ENCODE measurements around the gene SPATC1L. TPM values are rescaled to one million over a fixed set of nuclear protein-coding genes. Genes with fewer than 3 reads are reported as not detected.

The SPATC1L gene
- total and polyA plus RNA-seq, 2 donors (not counting 1 experiment from before 2014, with no cell fraction given) = 11.4 to 15.4 TPM

DNA sequence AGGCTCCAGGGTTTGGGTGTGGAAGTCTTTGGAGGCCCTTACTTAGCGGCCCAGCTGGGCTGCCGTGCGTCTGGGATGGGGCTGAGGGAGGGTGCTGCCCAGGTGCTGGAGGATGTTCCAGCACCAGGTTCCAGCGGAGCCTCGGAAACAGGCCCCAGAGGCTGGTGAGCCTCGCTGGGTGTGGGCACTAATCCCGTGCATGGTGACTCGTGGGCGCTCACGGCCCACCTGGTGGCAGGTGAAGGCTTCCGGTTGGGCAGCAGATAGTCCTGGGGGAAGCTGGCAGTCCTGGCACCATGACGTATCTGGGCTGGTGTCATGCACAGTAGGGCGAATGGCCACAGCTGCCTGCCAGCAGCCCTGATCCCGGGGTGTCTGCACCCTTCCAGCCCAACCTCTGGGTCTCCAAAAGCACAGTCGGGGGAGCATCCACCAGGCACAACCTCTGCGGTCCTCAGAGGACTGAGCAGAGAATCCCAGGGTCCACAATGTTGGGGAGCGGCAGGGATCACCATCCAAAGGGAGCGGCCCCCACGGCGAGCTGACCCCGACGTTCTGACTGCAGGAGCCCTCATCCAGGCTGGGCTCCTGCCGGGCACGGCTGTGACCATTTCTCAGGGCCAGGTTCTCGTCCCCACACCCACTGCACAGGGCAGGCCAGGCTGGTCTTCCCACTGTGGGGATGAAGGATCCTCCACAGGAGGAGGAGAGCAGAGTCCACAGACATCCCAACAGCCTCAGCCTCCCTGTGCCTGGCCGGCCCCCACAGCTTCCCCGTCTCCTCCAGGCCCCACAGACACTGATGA, 54.2 kb downstream of the SPATC1L start:
- no peaks in the 10 kb centered on the region for H3K36me3 ChIP-seq (replicated peaks in 1 of 2; ENCODE audit: control extremely low read depth in 1 of 2, control insufficient read depth in 1 of 2, extremely low read depth in 1 of 2, insufficient read depth in 2 of 2, low read length in 1 of 2)
- intact Hi-C loops (cut with micrococcal nuclease) = no loop called here
- POLR2A ChIA-PET = no interaction called here

More for the DNA sequence above, 54.2 kb downstream of the SPATC1L start:
- Mint-ChIP-seq H3K27ac (no peak overlapping the region), H3K4me3 (no peak overlapping the region), H3K4me1 (no peaks in the 10 kb centered on the region), H3K9me3 (ENCODE audit: insufficient read depth) (no peaks in the 10 kb centered on the region), H3K27me3 (no peaks in the 10 kb centered on the region)
- Histone ChIP-seq H3K4me2 (replicated peaks; ENCODE audit: low read depth, low read length, poor library complexity, severe bottlenecking) (no peak overlapping the region), H3K4me3 (ENCODE audit: control extremely low read depth in 1 of 5, extremely low read depth in 1 of 5, insufficient read depth in 1 of 5, low read depth in 2 of 5, low read length in 4 of 5) (no peak overlapping the region), H3K27ac (ENCODE audit: low read length in 2 of 2) (no peak overlapping the region), H4K20me1 (ENCODE audit: control insufficient read depth, insufficient read depth, low read length, poor library complexity, severe bottlenecking) (no peaks in the 10 kb centered on the region), H3K9ac (ENCODE audit: low read length) (no peak overlapping the region), H3K9me3 (ENCODE audit: control extremely low read depth in 1 of 3, control insufficient read depth in 2 of 3, insufficient read depth in 1 of 3, low read length in 2 of 3) (peaks cover 0 to 6% (median 0%) of the 10 kb centered on the region in 3 donors), H3K4me1 (ENCODE audit: control insufficient read depth in 2 of 2, insufficient read depth in 2 of 2, low read length in 2 of 2) (no peaks in the 10 kb centered on the region), H3K79me2 (ENCODE audit: control insufficient read depth, insufficient read depth, low read length) (no peaks in the 10 kb centered on the region), H2AFZ (ENCODE audit: insufficient read depth, low read depth, low read length, poor library complexity, severe bottlenecking) (no peak overlapping the region), H3K27me3 (replicated peaks in 1 of 4; ENCODE audit: control extremely low read depth in 1 of 4, control insufficient read depth in 3 of 4, insufficient read depth in 4 of 4, low read length in 3 of 4) (no peaks in the 10 kb centered on the region)
- ATAC-seq (ENCODE audit: low read depth) = no peak
- DNase-seq = no peak
- TF ChIP-seq EZH2 (IDR thresholded peaks at IDR 0.05; ENCODE audit: borderline replicate concordance, insufficient read depth, low read depth, low read length, poor library complexity, severe bottlenecking) = no peak
- TF ChIP-seq, protein P1, sequence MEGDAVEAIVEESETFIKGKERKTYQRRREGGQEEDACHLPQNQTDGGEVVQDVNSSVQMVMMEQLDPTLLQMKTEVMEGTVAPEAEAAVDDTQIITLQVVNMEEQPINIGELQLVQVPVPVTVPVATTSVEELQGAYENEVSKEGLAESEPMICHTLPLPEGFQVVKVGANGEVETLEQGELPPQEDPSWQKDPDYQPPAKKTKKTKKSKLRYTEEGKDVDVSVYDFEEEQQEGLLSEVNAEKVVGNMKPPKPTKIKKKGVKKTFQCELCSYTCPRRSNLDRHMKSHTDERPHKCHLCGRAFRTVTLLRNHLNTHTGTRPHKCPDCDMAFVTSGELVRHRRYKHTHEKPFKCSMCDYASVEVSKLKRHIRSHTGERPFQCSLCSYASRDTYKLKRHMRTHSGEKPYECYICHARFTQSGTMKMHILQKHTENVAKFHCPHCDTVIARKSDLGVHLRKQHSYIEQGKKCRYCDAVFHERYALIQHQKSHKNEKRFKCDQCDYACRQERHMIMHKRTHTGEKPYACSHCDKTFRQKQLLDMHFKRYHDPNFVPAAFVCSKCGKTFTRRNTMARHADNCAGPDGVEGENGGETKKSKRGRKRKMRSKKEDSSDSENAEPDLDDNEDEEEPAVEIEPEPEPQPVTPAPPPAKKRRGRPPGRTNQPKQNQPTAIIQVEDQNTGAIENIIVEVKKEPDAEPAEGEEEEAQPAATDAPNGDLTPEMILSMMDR (IDR thresholded peaks at IDR 0.05) = no peak
- CTCF ChIA-PET = interaction anchor here (1.3 kb wide), 1 partner anchor 14 kb away, joined by 3 read pairs; no protein-coding TSS in a partner anchor
- 86% methylated on average over 22 of the region's 27 CpGs for WGBS (ENCODE audit: insufficient coverage)

All from B cell (primary cell).